Osteoblast (primary cell): ENCODE results near the gene PIP4K2A. TPM values are rescaled to one million over a fixed set of nuclear protein-coding genes. Genes with fewer than 3 reads are reported as not detected.

Experiments
- DNase-seq: peaks from one replicate; pipeline ENCODE4 v3.0.0; 2011; ENCODE audit warnings: low spot score, mixed read lengths; ENCODE audit not compliant: insufficient read length; ENCODE audit errors: missing footprints
- H2AFZ ChIP-seq: 2 replicates; pipeline ENCODE4 v1.6.0; 2011; ENCODE audit warnings: mild to moderate bottlenecking, low read length
- H3K27ac ChIP-seq: 2 replicates; pipeline ENCODE4 v1.5.1; 2011; ENCODE audit warnings: mild to moderate bottlenecking, low read depth, low read length, moderate library complexity
- H3K27me3 ChIP-seq: 2 replicates; pipeline ENCODE4 v1.6.0; 2012; ENCODE audit warnings: mild to moderate bottlenecking, control low read depth, inconsistent platforms, low read length, moderate library complexity; ENCODE audit not compliant: insufficient read depth
- H3K36me3 ChIP-seq: 2 replicates; pipeline ENCODE4 v1.5.1; 2011; ENCODE audit warnings: mild to moderate bottlenecking, low read length, control low read depth, moderate library complexity; ENCODE audit not compliant: insufficient read depth
- H3K4me1 ChIP-seq: 2 replicates; pipeline ENCODE4 v1.5.1; 2011; ENCODE audit warnings: mild to moderate bottlenecking, low read length, control low read depth, moderate library complexity; ENCODE audit not compliant: insufficient read depth
- H3K4me2 ChIP-seq: 2 replicates; pipeline ENCODE4 v1.6.0; 2011; ENCODE audit warnings: mild to moderate bottlenecking, low read length; ENCODE audit not compliant: insufficient read depth
- H3K4me3 ChIP-seq: fragments of 200-600 bp; sonication (generic); 3 replicates; pipeline ENCODE4 v1.5.1; 2012; ENCODE audit warnings: mild to moderate bottlenecking, low read length, inconsistent platforms; ENCODE audit not compliant: insufficient read depth
- H3K79me2 ChIP-seq: 2 replicates; pipeline ENCODE4 v1.6.0; 2012; ENCODE audit warnings: mild to moderate bottlenecking, low read length, control low read depth, inconsistent platforms; ENCODE audit not compliant: insufficient read depth
- H3K9me3 ChIP-seq: 2 replicates; pipeline ENCODE4 v1.5.1; 2011; ENCODE audit warnings: low read depth, low read length, control low read depth
- H4K20me1 ChIP-seq: 2 replicates; pipeline ENCODE4 v1.6.0; 2012; ENCODE audit warnings: mild to moderate bottlenecking, low read length, control low read depth; ENCODE audit not compliant: insufficient read depth
- CTCF ChIP-seq: IDR thresholded peaks from 2 replicates; pipeline ENCODE4 v1.5.1; 2011; ENCODE audit warnings: mild to moderate bottlenecking, low read depth, low read length, moderate library complexity; ENCODE audit errors: extremely low read depth
- total RNA-seq: library from RNA; depleted of rRNA; stranded (reverse); fragments of >200 nt; gene quantifications from 2 replicates; pipeline ENCODE4 v1.2.3, GENCODE V29; 2012

PIP4K2A gene
- total RNA-seq, 1 donor, result 68.8 TPM

- no peak overlapping the region for H3K4me3 ChIP-seq
- no peak overlapping the region for H3K4me2 ChIP-seq
- peaks cover 4% of the 10 kb centered on the region for H3K36me3 ChIP-seq
- H3K79me2 ChIP-seq, result peaks cover 10% of the 10 kb centered on the region
- no peak overlapping the region for H2AFZ ChIP-seq
- DNase-seq, result no peak
- peaks cover 8% of the 10 kb centered on the region for H3K4me1 ChIP-seq
- H3K27me3 ChIP-seq, result no peaks in the 10 kb centered on the region
- no peak overlapping the region for H3K27ac ChIP-seq
- no peaks in the 10 kb centered on the region for H3K9me3 ChIP-seq
- H4K20me1 ChIP-seq, result peaks cover 4% of the 10 kb centered on the region
- TF ChIP-seq CTCF, result no peak
Observed at GRCh38 chr10:22607261-22607660, 107.1 kb downstream of the PIP4K2A start.

GRCh38 chr10:22606164-22606614 lies 108.2 kb downstream of the PIP4K2A start:
- Histone ChIP-seq H3K27me3 (no peaks in the 10 kb centered on the region), H3K36me3 (peaks cover 4% of the 10 kb centered on the region), H3K4me3 (no peak overlapping the region), H3K27ac (no peak overlapping the region), H2AFZ (no peak overlapping the region), H3K9me3 (no peaks in the 10 kb centered on the region), H3K4me1 (peaks cover 8% of the 10 kb centered on the region), H3K4me2 (no peak overlapping the region), H3K79me2 (peaks cover 5% of the 10 kb centered on the region), H4K20me1 (peaks cover 4% of the 10 kb centered on the region)
- TF ChIP-seq CTCF, result no peak
- no peak for DNase-seq

- TF ChIP-seq CTCF, result no peak
- DNase-seq, result peak; percentile 48
- Histone ChIP-seq H3K4me3 (no peak overlapping the region), H3K4me1 (peaks cover 8% of the 10 kb centered on the region), H3K36me3 (peaks cover 4% of the 10 kb centered on the region), H3K79me2 (peaks cover 3% of the 10 kb centered on the region), H3K27ac (no peak overlapping the region), H3K9me3 (no peaks in the 10 kb centered on the region), H4K20me1 (peaks cover 4% of the 10 kb centered on the region), H2AFZ (no peak overlapping the region), H3K27me3 (no peaks in the 10 kb centered on the region), H3K4me2 (peak overlapping the region; percentile 38)
Observed at GRCh38 chr10:22605168-22605567, 109.2 kb downstream of the PIP4K2A start.

- Histone ChIP-seq H3K4me2 (peak overlapping the region; percentile 38), H3K27me3 (no peaks in the 10 kb centered on the region), H3K4me1 (peaks cover 12% of the 10 kb centered on the region), H3K4me3 (no peak overlapping the region), H3K36me3 (peaks cover 4% of the 10 kb centered on the region), H2AFZ (no peak overlapping the region), H3K27ac (no peak overlapping the region), H4K20me1 (peaks cover 6% of the 10 kb centered on the region), H3K9me3 (no peaks in the 10 kb centered on the region), H3K79me2 (peaks cover 2% of the 10 kb centered on the region)
- no peak for TF ChIP-seq CTCF
- no peak for DNase-seq
Observed at GRCh38 chr10:22604344-22605126, 109.8 kb downstream of the PIP4K2A start.
